GM10248 (cell line): ENCODE measurements around the gene MPPED2.

Experiments
- CTCF ChIA-PET: fragments of 300-600 bp; sonication (Branson Sonifier 250); formaldehyde crosslinking; extraction: SDS; loops from one replicate; lab custom pipeline; 2021; ENCODE audit warnings: antibody characterized with exemption; lab: Yijun Ruan, JAX
- POLR2A ChIA-PET: fragments of 350-650 bp; sonication (Branson Sonifier 250); formaldehyde crosslinking; extraction: SDS; loops from one replicate; lab custom pipeline; 2020; ENCODE audit warnings: antibody characterized with exemption; lab: Yijun Ruan, JAX
- DNase-seq: peaks from one replicate; pipeline ENCODE4 v3.0.0; 2012; ENCODE audit errors: extremely low spot score
- TF ChIP-seq, protein P1 (sequence below): IDR thresholded peaks from 2 replicates; pipeline ENCODE4 v1.5.1; 2012; ENCODE audit warnings: mild to moderate bottlenecking, low read depth; ENCODE audit errors: extremely low read depth, missing control alignments, control extremely low read depth

MPPED2 gene

DNA sequence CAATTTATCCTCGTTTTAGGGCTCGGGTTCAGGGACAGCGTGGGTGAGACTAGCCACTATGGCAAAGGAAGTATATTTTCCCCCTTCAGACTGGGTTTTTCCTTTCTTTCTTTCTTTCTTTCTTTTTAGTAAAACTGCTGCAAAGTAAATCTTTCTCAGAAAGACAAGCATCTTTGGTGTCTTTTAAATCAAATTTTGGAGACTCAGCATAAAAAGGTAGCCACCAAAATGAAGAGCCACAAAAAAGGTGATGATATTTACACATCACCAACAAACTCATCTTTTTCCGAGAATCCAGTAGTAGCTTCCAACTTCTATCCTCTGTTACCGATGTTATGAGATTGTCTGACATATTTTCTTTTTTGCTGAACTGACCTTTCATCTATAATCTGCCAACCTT, 88.6 kb downstream of the MPPED2 start:
- TF ChIP-seq, protein P1, sequence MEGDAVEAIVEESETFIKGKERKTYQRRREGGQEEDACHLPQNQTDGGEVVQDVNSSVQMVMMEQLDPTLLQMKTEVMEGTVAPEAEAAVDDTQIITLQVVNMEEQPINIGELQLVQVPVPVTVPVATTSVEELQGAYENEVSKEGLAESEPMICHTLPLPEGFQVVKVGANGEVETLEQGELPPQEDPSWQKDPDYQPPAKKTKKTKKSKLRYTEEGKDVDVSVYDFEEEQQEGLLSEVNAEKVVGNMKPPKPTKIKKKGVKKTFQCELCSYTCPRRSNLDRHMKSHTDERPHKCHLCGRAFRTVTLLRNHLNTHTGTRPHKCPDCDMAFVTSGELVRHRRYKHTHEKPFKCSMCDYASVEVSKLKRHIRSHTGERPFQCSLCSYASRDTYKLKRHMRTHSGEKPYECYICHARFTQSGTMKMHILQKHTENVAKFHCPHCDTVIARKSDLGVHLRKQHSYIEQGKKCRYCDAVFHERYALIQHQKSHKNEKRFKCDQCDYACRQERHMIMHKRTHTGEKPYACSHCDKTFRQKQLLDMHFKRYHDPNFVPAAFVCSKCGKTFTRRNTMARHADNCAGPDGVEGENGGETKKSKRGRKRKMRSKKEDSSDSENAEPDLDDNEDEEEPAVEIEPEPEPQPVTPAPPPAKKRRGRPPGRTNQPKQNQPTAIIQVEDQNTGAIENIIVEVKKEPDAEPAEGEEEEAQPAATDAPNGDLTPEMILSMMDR = no peak
- POLR2A ChIA-PET = no interaction called here
- CTCF ChIA-PET = no interaction called here
- no peak for DNase-seq

DNA sequence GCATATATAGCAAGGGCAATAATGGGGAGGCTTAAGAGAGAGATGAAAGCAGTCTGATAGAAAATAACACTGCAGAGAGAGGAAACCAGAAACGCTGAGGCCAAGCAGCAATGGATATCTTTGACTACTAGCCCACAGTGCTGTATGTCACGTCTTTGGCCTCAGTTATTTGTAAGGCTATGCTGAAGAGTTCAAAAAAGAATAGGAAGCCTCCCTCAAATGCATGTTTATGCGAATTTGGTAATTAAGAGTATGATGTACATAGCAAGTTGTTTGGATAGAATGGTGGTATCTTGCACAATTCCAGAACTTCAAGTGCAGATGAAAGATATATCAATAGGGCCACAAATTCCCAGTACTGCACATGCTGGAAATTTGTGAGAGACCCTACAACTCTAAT, 89.2 kb downstream of the MPPED2 start:
- no peak for DNase-seq
- TF ChIP-seq, protein P1 = no peak
- ChIA-PET POLR2A (no interaction called here), CTCF (no interaction called here)

DNA sequence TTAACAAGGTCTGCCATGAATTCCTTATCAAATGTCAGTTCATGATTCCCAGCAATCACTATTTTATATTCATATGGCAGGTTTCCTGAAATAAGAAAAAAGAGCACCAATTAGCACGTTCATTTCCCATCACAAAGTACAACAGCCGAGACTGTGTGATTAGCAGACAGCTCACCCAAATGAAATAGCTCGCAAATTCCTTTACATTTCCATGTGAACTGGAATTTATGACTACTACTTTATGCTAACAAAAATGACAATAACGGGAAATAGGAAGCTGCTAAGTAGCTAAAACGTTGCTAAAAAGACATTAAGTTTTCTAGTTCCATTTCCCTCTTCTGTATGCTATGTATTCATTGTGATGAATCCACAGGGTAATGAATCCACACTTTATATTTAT, 90.7 kb downstream of the MPPED2 start:
- POLR2A ChIA-PET = no interaction called here
- CTCF ChIA-PET = interaction anchor here (0.8 kb wide), 1 partner anchor 62 kb away, joined by 3 read pairs; no protein-coding TSS in a partner anchor
- TF ChIP-seq, protein P1 = no peak
- no peak for DNase-seq

DNA sequence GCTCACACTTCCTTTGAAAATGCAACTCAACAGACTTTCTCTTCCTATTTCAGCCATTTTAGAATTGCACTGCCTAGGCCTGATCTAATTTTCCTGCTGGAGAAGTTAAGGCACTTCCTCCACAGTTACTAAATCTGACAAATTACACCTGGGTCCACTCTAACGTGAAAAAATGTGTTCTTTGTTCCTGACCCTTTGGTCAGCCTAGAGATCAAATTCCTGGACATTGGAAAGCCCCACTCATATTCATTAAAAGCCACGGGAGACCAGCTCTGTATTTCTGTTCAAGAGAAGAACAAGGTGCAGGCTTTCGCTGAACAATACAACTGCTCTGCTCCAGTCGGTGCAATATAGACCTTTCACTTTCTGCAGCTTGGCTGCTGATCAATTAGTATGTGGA, 96.6 kb downstream of the MPPED2 start:
- TF ChIP-seq, protein P1 = no peak
- ChIA-PET CTCF (interaction anchor here (2.0 kb wide), 1 partner anchor 9 kb away, joined by 7 read pairs; no protein-coding TSS in a partner anchor), POLR2A (no interaction called here)
- no peak for DNase-seq

DNA sequence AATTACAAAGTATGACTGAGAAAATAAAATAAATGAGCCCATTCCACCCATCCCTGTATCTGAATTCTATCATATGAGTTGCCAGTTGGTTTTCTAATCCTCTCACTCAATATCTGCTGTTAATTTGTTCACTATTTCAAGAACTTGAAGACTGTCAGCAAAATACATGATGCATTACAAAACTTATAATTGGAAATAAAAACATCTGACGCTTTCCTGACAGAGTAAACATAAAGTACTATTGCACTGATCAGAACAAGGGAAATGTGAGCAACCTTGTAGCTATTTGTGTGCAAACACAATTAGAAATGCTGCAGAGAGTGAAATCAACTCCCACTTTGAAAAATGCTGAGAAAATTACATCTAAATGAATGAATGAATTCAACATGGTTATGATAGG, 97.1 kb downstream of the MPPED2 start:
- CTCF ChIA-PET = interaction anchor here (2.0 kb wide), 1 partner anchor 9 kb away, joined by 7 read pairs; no protein-coding TSS in a partner anchor
- POLR2A ChIA-PET = no interaction called here
- no peak for DNase-seq
- TF ChIP-seq, protein P1 = no peak

DNA sequence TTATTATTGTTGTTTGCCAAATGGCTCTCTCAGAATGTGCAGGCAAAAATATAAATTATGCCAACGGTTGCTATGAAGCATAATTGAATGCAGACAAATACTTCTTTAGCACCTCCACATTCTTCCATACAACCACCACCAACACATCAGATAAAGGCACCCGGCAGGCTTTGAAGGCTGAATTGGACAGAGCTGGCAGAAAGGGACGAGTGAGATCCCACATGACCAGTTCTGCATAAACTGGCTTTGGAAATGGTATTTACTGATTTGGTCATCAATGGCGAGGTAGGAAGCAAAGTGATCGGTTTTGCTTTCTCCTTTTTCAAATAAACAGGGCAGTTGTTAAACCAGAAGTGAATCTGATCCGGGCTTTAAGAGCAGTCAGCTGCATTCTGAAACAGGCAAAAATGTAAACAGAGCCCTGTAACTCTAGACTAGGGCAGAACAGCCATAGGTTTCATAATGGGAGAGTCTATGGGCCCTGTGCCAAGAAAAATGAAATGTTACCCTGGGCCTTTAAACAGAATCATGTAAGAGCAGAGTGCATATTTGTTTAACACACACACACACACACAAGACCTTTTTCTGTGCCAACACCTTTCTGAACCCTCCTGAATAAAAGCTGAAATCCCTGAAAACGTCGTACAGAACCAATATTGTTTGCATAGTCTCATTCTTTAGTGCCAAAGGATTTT, 97.7 kb downstream of the MPPED2 start:
- CTCF ChIA-PET = no interaction called here
- POLR2A ChIA-PET = no interaction called here
- TF ChIP-seq, protein P1 = no peak
- DNase-seq = no peak
